HG03558 (cell line): ENCODE results near the gene RUBCNL.

ENCODE experiments used
- ATAC-seq: cut with Tn5 transposase; IDR thresholded peaks from one replicate; pipeline ENCODE4 v1.9.1; 2021; ENCODE audit warnings: moderate number of reproducible peaks; ENCODE audit not compliant: unreplicated experiment; ENCODE audit errors: extremely low read depth

Gene RUBCNL

GRCh38 chr13:46343279-46343994, 43.6 kb downstream of the RUBCNL start:
- ATAC-seq: no peak

GRCh38 chr13:46342538-46342937, 44.5 kb downstream of the RUBCNL start:
- ATAC-seq: no peak

- peak; percentile 57 for ATAC-seq
Observed at GRCh38 chr13:46341112-46341711, 45.8 kb downstream of the RUBCNL start.

GRCh38 chr13:46340631-46341111, 46.4 kb downstream of the RUBCNL start:
- no peak for ATAC-seq

- no peak for ATAC-seq
Observed at GRCh38 chr13:46340011-46340410, 47.0 kb downstream of the RUBCNL start.

GRCh38 chr13:46339035-46339666, 47.9 kb downstream of the RUBCNL start:
- ATAC-seq: no peak

- ATAC-seq: no peak
Observed at GRCh38 chr13:46337700-46338099, 49.4 kb downstream of the RUBCNL start.

GRCh38 chr13:46334035-46334822, 52.8 kb downstream of the RUBCNL start:
- no peak for ATAC-seq

GRCh38 chr13:46332772-46333171, 54.3 kb downstream of the RUBCNL start:
- ATAC-seq: no peak

GRCh38 chr13:46329624-46330023, 57.4 kb downstream of the RUBCNL start:
- ATAC-seq: no peak

GRCh38 chr13:46327246-46327645, 59.8 kb downstream of the RUBCNL start:
- no peak for ATAC-seq

GRCh38 chr13:46324976-46325375, 62.1 kb downstream of the RUBCNL start:
- no peak for ATAC-seq

- ATAC-seq: no peak
Observed at GRCh38 chr13:46321494-46322225, 65.4 kb downstream of the RUBCNL start.

- ATAC-seq: no peak
Observed at GRCh38 chr13:46320821-46321220, 66.2 kb downstream of the RUBCNL start.

GRCh38 chr13:46320406-46320805, 66.6 kb downstream of the RUBCNL start:
- no peak for ATAC-seq

- ATAC-seq: no peak
Observed at GRCh38 chr13:46318986-46319385, 68.1 kb downstream of the RUBCNL start.

GRCh38 chr13:46317120-46317519, 69.9 kb downstream of the RUBCNL start:
- no peak for ATAC-seq

GRCh38 chr13:46315491-46316075, 71.5 kb downstream of the RUBCNL start:
- ATAC-seq: no peak

- no peak for ATAC-seq
Observed at GRCh38 chr13:46315036-46315435, 72.0 kb downstream of the RUBCNL start.

GRCh38 chr13:46314587-46314986, 72.5 kb downstream of the RUBCNL start:
- no peak for ATAC-seq
